Mesenchymal stem cell (in vitro differentiated cells and primary cell): Measurements from ENCODE around the gene RFX8. TPM values are rescaled to one million over a fixed set of nuclear protein-coding genes. Genes with fewer than 3 reads are reported as not detected.
A peak's percentile ranks its signal among the peaks of the same experiment; 100 is the strongest.

Experiments
- DNase-seq: peaks from one replicate; pipeline ENCODE4 v3.0.0-alpha.2; 2013
- H2AFZ ChIP-seq: one replicate; pipeline ENCODE4 v1.6.1; 2013; ENCODE audit warnings: low read depth, mild to moderate bottlenecking, control low read depth, inconsistent platforms, low read length, moderate library complexity
- H2AK5ac ChIP-seq: 2 replicates; pipeline ENCODE4 v1.6.1; 2013; ENCODE audit warnings: low read length, moderate library complexity, mild to moderate bottlenecking, inconsistent platforms; ENCODE audit not compliant: severe bottlenecking
- H2BK120ac ChIP-seq: one replicate; pipeline ENCODE4 v1.6.1; 2013; ENCODE audit warnings: low read depth, mild to moderate bottlenecking, inconsistent platforms, low read length, moderate library complexity
- H2BK12ac ChIP-seq, 2 experiments: one replicate each; pipeline ENCODE4 v1.6.1; 2013; ENCODE audit warnings: inconsistent platforms in 2 of 2, low read length in 2 of 2, mild to moderate bottlenecking in 2 of 2, moderate library complexity in 2 of 2, control low read depth in 1 of 2
- H2BK15ac ChIP-seq: one replicate; pipeline ENCODE4 v1.6.1; 2013; ENCODE audit warnings: mild to moderate bottlenecking, low read depth, inconsistent platforms; ENCODE audit not compliant: poor library complexity, severe bottlenecking
- H2BK5ac ChIP-seq: 2 replicates; pipeline ENCODE4 v1.6.1; 2013; ENCODE audit warnings: low read depth, mild to moderate bottlenecking, low read length, control low read depth, inconsistent platforms; ENCODE audit not compliant: poor library complexity, severe bottlenecking
- H3K14ac ChIP-seq, 2 experiments: one replicate each; pipeline ENCODE4 v1.6.1; 2013; ENCODE audit warnings: inconsistent platforms in 2 of 2, low read length in 2 of 2, control low read depth in 1 of 2, mild to moderate bottlenecking in 1 of 2, moderate library complexity in 1 of 2
- H3K18ac ChIP-seq, 2 experiments: one replicate each; pipeline ENCODE4 v1.6.1; 2013; ENCODE audit warnings: inconsistent platforms in 2 of 2, low read length in 2 of 2, control low read depth in 1 of 2, low read depth in 1 of 2, mild to moderate bottlenecking in 1 of 2
- H3K23ac ChIP-seq, 2 experiments: one replicate each; pipeline ENCODE4 v1.6.1; 2013; ENCODE audit warnings: inconsistent platforms in 2 of 2, low read length in 2 of 2, mild to moderate bottlenecking in 2 of 2, moderate library complexity in 2 of 2, control low read depth in 1 of 2
- H3K27ac ChIP-seq: 2 replicates; pipeline ENCODE4 v1.5.1; 2013; ENCODE audit warnings: mild to moderate bottlenecking, moderate library complexity, low read length, control low read depth, inconsistent platforms; ENCODE audit not compliant: poor library complexity, severe bottlenecking
- H3K27me3 ChIP-seq, 2 experiments: 2 replicates each; pipeline versions ENCODE4 v1.6.1 to v1.7.0; 2013; ENCODE audit warnings: low read length in 2 of 2, mild to moderate bottlenecking in 2 of 2, moderate library complexity in 2 of 2, control low read depth in 1 of 2, inconsistent platforms in 1 of 2; ENCODE audit not compliant: control insufficient read depth in 1 of 2, insufficient read depth in 1 of 2
- H3K36me3 ChIP-seq, 2 experiments: 2 replicates each; pipeline versions ENCODE4 v1.6.1 to v1.7.0; 2013; ENCODE audit warnings: low read length in 2 of 2, control low read depth in 1 of 2, inconsistent platforms in 1 of 2, low read depth in 1 of 2, mild to moderate bottlenecking in 1 of 2; ENCODE audit not compliant: insufficient read depth in 2 of 2, control insufficient read depth in 1 of 2
- H3K4ac ChIP-seq, 2 experiments: one replicate each; pipeline ENCODE4 v1.6.1; 2013; ENCODE audit warnings: inconsistent platforms in 2 of 2, low read length in 2 of 2, mild to moderate bottlenecking in 2 of 2, moderate library complexity in 2 of 2, control low read depth in 1 of 2, low read depth in 1 of 2
- H3K4me1 ChIP-seq: 2 replicates; pipeline ENCODE4 v1.6.1; 2013; ENCODE audit warnings: low read depth, low read length, control low read depth; ENCODE audit not compliant: control insufficient read depth, insufficient read depth
- H3K4me2 ChIP-seq: 2 replicates; pipeline ENCODE4 v1.6.1; 2013; ENCODE audit warnings: low read length, mild to moderate bottlenecking, inconsistent platforms; ENCODE audit not compliant: poor library complexity, severe bottlenecking
- H3K4me3 ChIP-seq, 2 experiments: 2 replicates each; pipeline versions ENCODE4 v1.5.1 to v1.7.0; 2013; ENCODE audit warnings: low read length in 2 of 2, mild to moderate bottlenecking in 2 of 2, control low read depth in 1 of 2, low read depth in 1 of 2; ENCODE audit not compliant: insufficient read depth in 1 of 2
- H3K79me1 ChIP-seq: replicated peaks from 2 replicates; pipeline ENCODE4 v1.6.1; 2013; ENCODE audit warnings: mild to moderate bottlenecking, control low read depth, low read length, inconsistent platforms; ENCODE audit not compliant: poor library complexity, severe bottlenecking
- H3K9ac ChIP-seq: 2 replicates; pipeline ENCODE4 v1.7.0; 2013; ENCODE audit warnings: mild to moderate bottlenecking, low read length, moderate library complexity
- H3K9me3 ChIP-seq: 2 replicates; pipeline ENCODE4 v1.7.0; 2013; ENCODE audit warnings: mild to moderate bottlenecking, low read length; ENCODE audit not compliant: control insufficient read depth
- H4K8ac ChIP-seq: one replicate; pipeline ENCODE4 v1.6.1; 2013; ENCODE audit warnings: inconsistent platforms, mild to moderate bottlenecking, low read length, moderate library complexity
- H4K91ac ChIP-seq: one replicate; pipeline ENCODE4 v1.6.1; 2013; ENCODE audit warnings: mild to moderate bottlenecking, low read length, inconsistent platforms
- WGBS: methylation state at CpG from one replicate; pipeline ENCODE4 v1.1.7; 2013; ENCODE audit warnings: mixed read lengths; 5-methylcytosine and 5-hydroxymethylcytosine counted together
- polyA plus RNA-seq, 2 experiments: library from polyadenylated mRNA; stranded (reverse); fragments of 200-250 nt; gene quantifications; one replicate each; pipeline ENCODE4 v1.2.3, GENCODE V29; 2013

RFX8 gene
- polyA plus RNA-seq (2013, experiment 1 of 2), result 0.55 TPM
- polyA plus RNA-seq (2013, experiment 2 of 2), result 0.66 TPM

DNA sequence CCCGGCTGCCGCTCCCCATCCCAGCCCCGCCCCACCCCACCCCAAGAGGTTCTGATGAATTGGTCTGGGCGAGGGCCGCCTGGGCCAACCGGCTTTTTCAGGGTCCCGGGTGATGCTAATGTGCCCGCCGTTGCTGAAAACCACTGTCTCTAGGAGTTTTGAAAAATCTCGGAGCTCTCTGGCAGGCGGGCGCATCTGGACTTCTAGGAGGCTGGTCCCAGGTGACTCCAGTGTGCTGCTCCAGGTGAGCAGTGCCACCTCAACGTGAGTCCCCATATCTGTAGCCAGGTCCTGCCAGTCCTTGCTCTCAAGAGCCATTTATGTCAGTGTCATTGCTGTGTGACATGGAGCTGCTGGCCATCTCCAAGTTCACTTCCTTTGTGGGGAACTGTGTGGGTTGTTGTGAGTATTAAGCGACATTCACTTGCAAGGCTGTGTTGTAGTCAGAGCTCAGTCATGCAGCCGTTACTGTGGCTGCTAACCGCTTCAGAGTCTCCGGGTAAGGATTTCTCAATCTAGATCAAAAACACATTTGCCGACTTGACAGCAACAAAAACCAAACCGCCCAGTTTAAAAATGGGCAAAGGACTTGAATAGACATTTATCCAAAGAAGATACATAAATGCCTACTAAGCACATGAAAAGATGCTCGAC, at the start of gene RFX8:
Gene RFX8, minus strand, starts transcription at position 382 of the 654 bp plus-strand sequence. CDS start 8,264 bp downstream, outside the sequence.
- H3K18ac ChIP-seq, result peak within 1 kb of the TSS; percentile 92 to 97
- H2BK12ac ChIP-seq, result peak within 1 kb of the TSS in 1 of 2 experiments; percentile 94
- no peak within 1 kb of the TSS for H3K27ac ChIP-seq
- no peaks in the 10 kb centered on the region for H3K27me3 ChIP-seq
- no peaks in the 10 kb centered on the region for H3K79me1 ChIP-seq
- H2BK120ac ChIP-seq, result peak within 1 kb of the TSS; percentile 97
- no peaks in the 10 kb centered on the region for H3K9me3 ChIP-seq
- H3K9ac ChIP-seq, result peak within 1 kb of the TSS; percentile 100
- H2AK5ac ChIP-seq, result no peak within 1 kb of the TSS
- WGBS, result 34% methylated on average over 19 of the region's 20 CpGs
- H2AFZ ChIP-seq, result peak within 1 kb of the TSS; percentile 70
- peak within 1 kb of the TSS; percentile 75 to 90 for H3K4ac ChIP-seq
- peak within 1 kb of the TSS; percentile 96 for H4K8ac ChIP-seq
- H3K4me3 ChIP-seq, result peak within 1 kb of the TSS; percentile 66 to 84
- H3K4me1 ChIP-seq, result peaks cover 2% of the 10 kb centered on the region
- peak within 1 kb of the TSS in 1 of 2 experiments; percentile 62 for H3K14ac ChIP-seq
- peak within 1 kb of the TSS; percentile 77 for H4K91ac ChIP-seq
- H2BK5ac ChIP-seq, result no peak within 1 kb of the TSS
- H3K23ac ChIP-seq, result peak within 1 kb of the TSS in 1 of 2 experiments; percentile 56
- peak; percentile 84 for DNase-seq
- peak within 1 kb of the TSS; percentile 98 for H3K4me2 ChIP-seq
- peak within 1 kb of the TSS; percentile 29 for H2BK15ac ChIP-seq
- H3K36me3 ChIP-seq, result peaks cover 0 to 18% of the 10 kb centered on the region in 2 experiments

DNA sequence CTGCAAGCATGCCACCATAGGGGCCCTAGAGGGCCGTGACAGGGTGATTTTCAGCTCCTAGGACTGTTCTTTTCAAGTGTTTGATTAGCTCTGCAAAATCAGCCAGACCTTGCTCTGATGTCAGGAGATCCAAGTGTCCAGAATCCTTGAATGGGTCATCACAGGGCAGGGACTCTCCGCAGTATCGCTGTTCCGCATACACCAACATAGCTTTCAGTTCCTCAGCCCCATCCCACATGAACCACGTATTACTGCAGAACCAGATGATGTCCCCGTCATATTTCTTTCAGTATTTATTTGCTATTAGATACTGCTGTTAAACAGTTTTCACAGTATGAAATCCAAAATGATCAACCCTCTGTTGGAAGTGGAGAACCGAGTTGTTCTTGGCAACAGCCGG, 46.6 kb upstream of the RFX8 start:
- no peak overlapping the region for H2BK120ac ChIP-seq
- H3K14ac ChIP-seq, result no peak overlapping the region
- H2BK15ac ChIP-seq, result no peak overlapping the region
- H3K79me1 ChIP-seq, result no peaks in the 10 kb centered on the region
- no peak overlapping the region for H3K18ac ChIP-seq
- H4K8ac ChIP-seq, result no peak overlapping the region
- H3K4ac ChIP-seq, result no peak overlapping the region
- H3K4me3 ChIP-seq, result no peak overlapping the region
- H3K9ac ChIP-seq, result no peak overlapping the region
- no peaks in the 10 kb centered on the region for H3K9me3 ChIP-seq
- no peak for DNase-seq
- no peak overlapping the region for H3K23ac ChIP-seq
- H3K27ac ChIP-seq, result no peak overlapping the region
- 99% methylated on average over 7 of the region's 8 CpGs for WGBS
- no peak overlapping the region for H4K91ac ChIP-seq
- no peak overlapping the region for H3K4me2 ChIP-seq
- no peak overlapping the region for H2BK12ac ChIP-seq
- H3K36me3 ChIP-seq, result no peaks in the 10 kb centered on the region
- H2BK5ac ChIP-seq, result no peak overlapping the region
- no peak overlapping the region for H2AK5ac ChIP-seq
- H3K4me1 ChIP-seq, result peaks cover 9% of the 10 kb centered on the region
- peaks cover 0 to 1% of the 10 kb centered on the region in 2 experiments for H3K27me3 ChIP-seq
- H2AFZ ChIP-seq, result no peak overlapping the region

DNA sequence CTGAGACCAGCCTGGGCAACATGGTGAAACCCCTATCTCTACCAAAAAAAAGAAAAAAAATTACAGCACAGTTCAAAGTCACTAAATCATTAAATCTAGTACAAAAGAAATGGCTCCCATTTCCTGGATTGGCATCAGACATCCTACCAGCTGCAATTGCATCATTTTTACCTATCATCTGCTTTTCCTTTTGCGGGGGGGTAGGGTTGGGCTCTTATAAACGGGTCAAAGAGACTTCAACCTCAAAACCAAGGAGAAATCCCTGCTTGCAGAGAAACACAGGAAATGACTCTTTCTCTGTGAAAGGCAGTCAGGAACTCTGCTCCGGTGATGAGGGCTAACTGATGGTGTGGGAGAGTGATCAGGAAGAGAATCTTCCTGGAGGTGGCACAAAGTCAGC, 45.3 kb upstream of the RFX8 start:
- Histone ChIP-seq H3K4me2 (no peak overlapping the region), H2BK5ac (no peak overlapping the region), H4K91ac (no peak overlapping the region), H3K18ac (peak overlapping the region; percentile 59 to 70), H2BK120ac (peak overlapping the region; percentile 36), H2AK5ac (no peak overlapping the region), H4K8ac (peak overlapping the region; percentile 72), H3K27me3 (no peaks in the 10 kb centered on the region), H3K36me3 (no peaks in the 10 kb centered on the region), H2BK12ac (peak overlapping the region; percentile 61 to 87), H3K27ac (peak overlapping the region; percentile 4), H2BK15ac (no peak overlapping the region), H3K79me1 (no peaks in the 10 kb centered on the region), H3K4me1 (peaks cover 9% of the 10 kb centered on the region), H3K23ac (no peak overlapping the region), H3K9me3 (no peaks in the 10 kb centered on the region), H3K4me3 (no peak overlapping the region), H3K9ac (peak overlapping the region; percentile 57), H2AFZ (no peak overlapping the region), H3K14ac (no peak overlapping the region), H3K4ac (no peak overlapping the region)
- peak; percentile 40 for DNase-seq
- WGBS, result 17% methylated on average over 2 of the region's 3 CpGs

DNA sequence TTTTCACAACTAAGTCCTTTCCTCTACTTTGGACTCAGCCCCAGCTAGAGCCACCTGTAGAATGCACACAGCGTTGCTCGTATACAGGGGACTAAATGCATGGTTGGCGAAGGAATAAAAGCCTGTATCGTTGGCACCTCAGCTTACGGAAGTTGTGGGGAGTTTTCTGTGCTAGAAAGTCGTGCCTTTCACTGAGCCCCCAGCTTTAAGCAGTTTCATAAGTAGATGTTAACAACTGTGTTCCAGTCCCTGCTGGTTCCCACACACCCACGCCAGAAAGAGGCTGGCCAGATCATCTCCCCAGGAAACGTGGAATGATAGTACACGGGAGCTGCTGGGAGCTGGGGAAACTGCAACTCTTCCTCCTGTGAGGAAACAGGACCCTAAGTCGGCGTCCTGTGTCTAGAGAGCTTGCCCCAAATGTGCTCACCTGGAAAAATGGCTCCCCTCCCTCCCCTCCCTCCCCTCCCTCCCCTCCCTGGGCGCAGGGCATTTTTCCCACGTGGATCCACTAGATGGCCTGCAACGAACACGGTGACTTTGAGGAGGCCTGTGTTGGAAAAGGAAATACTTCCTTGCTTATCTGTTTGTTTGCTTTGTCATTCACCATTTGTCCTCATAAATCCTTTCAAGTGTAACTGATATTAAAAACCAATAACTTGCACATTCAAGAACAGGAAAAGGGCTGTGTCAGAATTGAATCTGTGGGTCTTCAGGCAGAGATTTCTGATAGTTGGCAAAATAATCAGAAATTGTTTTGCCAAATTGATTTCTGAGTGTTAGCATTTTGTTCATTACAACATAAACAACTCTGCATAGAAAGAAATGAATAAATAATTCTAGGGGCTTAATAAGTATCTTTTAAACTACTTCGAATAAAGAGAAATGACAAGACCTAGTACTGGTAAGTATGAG, 43.9 kb upstream of the RFX8 start:
- peak overlapping the region; percentile 7 for H3K4me2 ChIP-seq
- H3K14ac ChIP-seq, result peak overlapping the region in 1 of 2 experiments; percentile 49
- H2AFZ ChIP-seq, result no peak overlapping the region
- peak overlapping the region; percentile 74 for H3K9ac ChIP-seq
- peak overlapping the region in 1 of 2 experiments; percentile 63 for H3K4me3 ChIP-seq
- H2BK15ac ChIP-seq, result peak overlapping the region; percentile 56
- DNase-seq, result peak; percentile 59
- H3K79me1 ChIP-seq, result no peaks in the 10 kb centered on the region
- H3K36me3 ChIP-seq, result no peaks in the 10 kb centered on the region
- H2BK12ac ChIP-seq, result peak overlapping the region; percentile 7 to 80
- no peak overlapping the region for H4K91ac ChIP-seq
- H2AK5ac ChIP-seq, result no peak overlapping the region
- H2BK120ac ChIP-seq, result peak overlapping the region; percentile 27
- peak overlapping the region in 1 of 2 experiments; percentile 47 for H3K4ac ChIP-seq
- WGBS, result 61% methylated on average over 10 of the region's 16 CpGs
- peaks cover 9% of the 10 kb centered on the region for H3K4me1 ChIP-seq
- no peak overlapping the region for H3K27ac ChIP-seq
- no peaks in the 10 kb centered on the region for H3K9me3 ChIP-seq
- H4K8ac ChIP-seq, result peak overlapping the region; percentile 64
- no peak overlapping the region for H3K23ac ChIP-seq
- peak overlapping the region; percentile 1 to 35 for H3K18ac ChIP-seq
- H2BK5ac ChIP-seq, result no peak overlapping the region
- no peaks in the 10 kb centered on the region for H3K27me3 ChIP-seq
